Upper lobe of left lung (tissue), 6 donors: ENCODE data around the gene MIGA1. TPM values are rescaled to one million over a fixed set of nuclear protein-coding genes. Genes with fewer than 3 reads are reported as not detected.
"Not testable (repeated sequence)": the region's sequence is repeated elsewhere in the genome, so short reads cannot be mapped to it uniquely, and the experiment has no call there.

Experiments used
- ATAC-seq, 2 donors: fragments of 200-7000 bp; cut with Tn5 transposase; one replicate each; pipeline ENCODE4 v1.9.1; 2022; ENCODE audit warnings: mild to moderate bottlenecking in 2 of 2, moderate library complexity in 2 of 2; ENCODE audit not compliant: low FRiP score in 2 of 2
- DNase-seq, 2 donors: peaks; one replicate each; pipeline ENCODE4 v3.0.0-alpha.2; 2019 to 2020
- H3K27ac ChIP-seq, 4 donors: fragments of 200-600 bp; sonication (generic); one replicate each; pipeline ENCODE4 v1.5.1; 2016 to 2019
- H3K27me3 ChIP-seq, 4 donors: fragments of 200-600 bp; sonication (generic); one replicate each; pipeline ENCODE4 v1.5.1; 2017 to 2019
- H3K36me3 ChIP-seq, 4 donors: fragments of 200-600 bp; sonication (generic); one replicate each; pipeline ENCODE4 v1.5.1; 2016 to 2019
- H3K4me1 ChIP-seq, 4 donors: fragments of 200-600 bp; sonication (generic); one replicate each; pipeline ENCODE4 v1.5.1; 2018 to 2019
- H3K4me3 ChIP-seq, 4 donors: fragments of 200-600 bp; sonication (generic); one replicate each; pipeline ENCODE4 v1.5.1; 2017 to 2019; ENCODE audit warnings: mild to moderate bottlenecking in 2 of 4, moderate library complexity in 1 of 4
- H3K9me3 ChIP-seq, 4 donors: fragments of 200-600 bp; sonication (generic); one replicate each; pipeline ENCODE4 v1.5.1; 2018 to 2019
- EP300 ChIP-seq, 4 donors: sonication (generic); formaldehyde crosslinking; IDR thresholded peaks; one replicate each; pipeline ENCODE4 v1.5.1; 2017; ENCODE audit warnings: antibody characterized with exemption in 4 of 4, control low read depth in 2 of 4
- POLR2A ChIP-seq, 4 donors: fragments of 450-650 bp; IDR thresholded peaks; one replicate each; pipeline ENCODE4 v1.5.1; 2016 to 2017; ENCODE audit warnings: antibody characterized with exemption in 4 of 4, mild to moderate bottlenecking in 2 of 4
- POLR2AphosphoS5 ChIP-seq, 2 donors: sonication (generic); formaldehyde crosslinking; IDR thresholded peaks; one replicate each; pipeline ENCODE4 v1.5.1; 2017; ENCODE audit warnings: antibody characterized with exemption in 2 of 2
- WGBS, 2 donors: methylation state at CpG; one replicate each; pipeline ENCODE4 v1.1.5; 2017 to 2018; 5-methylcytosine and 5-hydroxymethylcytosine counted together
- total RNA-seq, 6 donors: library from RNA; depleted of rRNA in 4 of 6; stranded (reverse); fragments of >200 nt in 4 of 6; gene quantifications; one replicate each; pipeline versions ENCODE4 v1.1.0 to v1.2.1, GENCODE V29; 2016 to 2021
- TF ChIP-seq, protein P1 (sequence below), 6 experiments: fragments of 450-650 bp in 4 of 6; fragments of 200-600 bp in 2 of 6; sonication (generic) in 2 of 6; IDR thresholded peaks; one replicate each; pipeline ENCODE4 v1.5.1; 2016 to 2019; ENCODE audit warnings: antibody characterized with exemption in 6 of 6
- donor health status: DM: no; HTN: no; CAD: no; lungs with moderate emphysema.
- donor health status: DM: no; HTN: yes; CAD: no; lungs with severe emphysema.

The MIGA1 gene
- total RNA-seq, 6 donors from 2014 or later: 7.7 to 19.2 (median 13.5) TPM

DNA sequence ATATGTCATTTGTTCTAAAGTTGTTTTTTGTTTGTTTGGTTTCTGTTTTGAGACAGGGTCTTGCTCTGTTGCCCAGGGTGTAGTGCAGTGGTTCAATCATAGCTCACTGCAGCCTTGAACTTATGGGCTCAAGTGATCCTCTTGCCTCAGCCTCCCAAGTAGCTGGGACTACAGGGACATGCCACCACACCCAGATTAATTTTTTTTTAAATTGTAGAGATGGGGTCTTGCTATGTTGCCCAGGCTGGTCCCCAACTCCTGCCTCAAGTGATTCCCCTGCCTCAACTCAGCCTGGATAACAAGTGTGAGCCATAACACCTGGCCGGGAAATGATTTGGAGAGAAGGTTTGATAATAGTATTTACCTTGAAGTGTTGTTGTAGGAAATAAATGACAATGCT lies 127.2 kb downstream of the MIGA1 start:
- WGBS, 2 donors: 82 to 95% methylated on average over 1 of the region's 1 CpG
- no peak for DNase-seq
- no peaks in the 10 kb centered on the region for H3K27me3 ChIP-seq
- no peaks in the 10 kb centered on the region for H3K4me1 ChIP-seq
- H3K36me3 ChIP-seq: no peaks in the 10 kb centered on the region
- no peak overlapping the region for H3K27ac ChIP-seq
- H3K4me3 ChIP-seq: no peak overlapping the region
- TF ChIP-seq, protein P1, sequence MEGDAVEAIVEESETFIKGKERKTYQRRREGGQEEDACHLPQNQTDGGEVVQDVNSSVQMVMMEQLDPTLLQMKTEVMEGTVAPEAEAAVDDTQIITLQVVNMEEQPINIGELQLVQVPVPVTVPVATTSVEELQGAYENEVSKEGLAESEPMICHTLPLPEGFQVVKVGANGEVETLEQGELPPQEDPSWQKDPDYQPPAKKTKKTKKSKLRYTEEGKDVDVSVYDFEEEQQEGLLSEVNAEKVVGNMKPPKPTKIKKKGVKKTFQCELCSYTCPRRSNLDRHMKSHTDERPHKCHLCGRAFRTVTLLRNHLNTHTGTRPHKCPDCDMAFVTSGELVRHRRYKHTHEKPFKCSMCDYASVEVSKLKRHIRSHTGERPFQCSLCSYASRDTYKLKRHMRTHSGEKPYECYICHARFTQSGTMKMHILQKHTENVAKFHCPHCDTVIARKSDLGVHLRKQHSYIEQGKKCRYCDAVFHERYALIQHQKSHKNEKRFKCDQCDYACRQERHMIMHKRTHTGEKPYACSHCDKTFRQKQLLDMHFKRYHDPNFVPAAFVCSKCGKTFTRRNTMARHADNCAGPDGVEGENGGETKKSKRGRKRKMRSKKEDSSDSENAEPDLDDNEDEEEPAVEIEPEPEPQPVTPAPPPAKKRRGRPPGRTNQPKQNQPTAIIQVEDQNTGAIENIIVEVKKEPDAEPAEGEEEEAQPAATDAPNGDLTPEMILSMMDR (IDR thresholded peaks at IDR 0.05): no peak
- TF ChIP-seq EP300 (IDR thresholded peaks at IDR 0.05) (no peak), POLR2AphosphoS5 (IDR thresholded peaks at IDR 0.05) (no peak), POLR2A (IDR thresholded peaks at IDR 0.05) (no peak)
- H3K9me3 ChIP-seq: no peaks in the 10 kb centered on the region
- no peak for ATAC-seq

DNA sequence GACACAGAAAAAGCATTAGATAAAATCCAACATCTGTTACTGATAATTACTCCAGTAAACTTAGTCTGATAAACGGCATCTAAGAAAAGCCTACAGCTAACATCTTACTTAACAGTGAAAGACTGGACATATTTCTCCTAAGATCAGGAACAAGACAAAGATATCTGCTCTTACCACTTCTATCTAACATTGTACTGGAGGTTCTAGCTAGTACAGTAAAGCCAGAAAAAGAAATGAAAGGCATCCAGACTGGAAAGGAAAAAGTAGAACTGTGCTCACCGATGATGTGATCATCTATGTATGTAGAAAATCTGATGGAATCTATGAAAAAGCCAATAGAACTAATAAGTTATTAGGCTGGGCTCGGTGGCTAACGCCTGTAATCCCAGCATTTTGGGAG lies 130.7 kb downstream of the MIGA1 start:
- no peaks in the 10 kb centered on the region for H3K36me3 ChIP-seq
- H3K4me3 ChIP-seq: no peak overlapping the region
- TF ChIP-seq POLR2AphosphoS5 (IDR thresholded peaks at IDR 0.05): no peak
- H3K4me1 ChIP-seq: no peaks in the 10 kb centered on the region
- H3K27ac ChIP-seq: no peak overlapping the region
- no peaks in the 10 kb centered on the region for H3K9me3 ChIP-seq
- ATAC-seq (no peak), DNase-seq (no peak)
- no peaks in the 10 kb centered on the region for H3K27me3 ChIP-seq
- 86 to 96% methylated on average over 4 of the region's 4 CpGs for WGBS, 2 donors

DNA sequence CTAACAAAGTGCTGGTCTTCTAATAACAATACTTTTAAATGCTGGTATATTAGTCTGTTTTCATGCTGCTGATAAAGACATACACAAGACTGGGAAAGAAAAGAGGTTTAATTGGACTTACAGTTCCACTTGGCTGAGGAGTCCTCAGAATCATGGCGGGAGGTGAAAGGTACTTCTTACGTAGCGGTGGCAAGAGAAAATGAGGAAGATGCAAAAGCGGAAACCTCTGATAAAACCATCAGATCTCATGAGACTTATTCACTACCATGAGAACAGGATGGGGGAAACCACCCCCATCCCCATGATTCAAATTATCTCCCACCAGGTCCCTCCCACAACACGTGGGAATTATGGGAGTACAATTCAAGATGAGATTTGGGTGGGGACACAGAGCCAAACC lies 139.5 kb downstream of the MIGA1 start:
- 94 to 96% methylated on average over 5 of the region's 5 CpGs for WGBS, 2 donors
- not testable (repeated sequence) for H3K9me3 ChIP-seq, H3K4me3 ChIP-seq, ATAC-seq, DNase-seq, H3K27ac ChIP-seq, H3K27me3 ChIP-seq, H3K4me1 ChIP-seq
- H3K36me3 ChIP-seq: peaks cover 0 to 12% (median 0%) of the 10 kb centered on the region in 4 donors

DNA sequence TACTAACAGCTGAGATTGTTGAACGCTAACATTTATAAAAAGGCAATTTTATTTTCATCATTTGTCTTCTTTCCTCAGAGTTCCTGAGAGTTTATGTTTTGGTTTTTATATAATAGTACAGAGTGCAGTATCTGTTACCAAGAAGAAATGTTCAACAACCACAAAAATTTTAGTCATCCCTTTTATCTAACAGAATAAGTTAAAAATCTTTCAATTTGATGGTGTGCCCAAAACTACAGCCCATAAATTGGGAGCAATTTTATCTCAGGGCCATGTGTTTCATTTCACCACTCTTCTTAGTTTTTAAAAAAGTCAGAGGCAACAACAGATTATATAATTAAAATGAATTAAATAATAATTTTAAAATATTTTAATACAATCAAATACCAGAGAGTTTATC lies 146.1 kb downstream of the MIGA1 start:
- H3K4me3 ChIP-seq: no peak overlapping the region
- H3K27me3 ChIP-seq: no peaks in the 10 kb centered on the region
- ATAC-seq (no peak), DNase-seq (no peak)
- H3K9me3 ChIP-seq: no peaks in the 10 kb centered on the region
- peaks cover 0 to 5% (median 0%) of the 10 kb centered on the region in 4 donors for H3K4me1 ChIP-seq
- peaks cover 0 to 14% (median 0%) of the 10 kb centered on the region in 4 donors for H3K36me3 ChIP-seq
- WGBS, 2 donors: 74 to 85% methylated on average over 1 of the region's 1 CpG
- no peak overlapping the region for H3K27ac ChIP-seq
- TF ChIP-seq EP300 (IDR thresholded peaks at IDR 0.05): no peak
- TF ChIP-seq, protein P1 (IDR thresholded peaks at IDR 0.05): no peak
- no peak for TF ChIP-seq POLR2AphosphoS5 (IDR thresholded peaks at IDR 0.05)
- TF ChIP-seq POLR2A (IDR thresholded peaks at IDR 0.05): no peak

DNA sequence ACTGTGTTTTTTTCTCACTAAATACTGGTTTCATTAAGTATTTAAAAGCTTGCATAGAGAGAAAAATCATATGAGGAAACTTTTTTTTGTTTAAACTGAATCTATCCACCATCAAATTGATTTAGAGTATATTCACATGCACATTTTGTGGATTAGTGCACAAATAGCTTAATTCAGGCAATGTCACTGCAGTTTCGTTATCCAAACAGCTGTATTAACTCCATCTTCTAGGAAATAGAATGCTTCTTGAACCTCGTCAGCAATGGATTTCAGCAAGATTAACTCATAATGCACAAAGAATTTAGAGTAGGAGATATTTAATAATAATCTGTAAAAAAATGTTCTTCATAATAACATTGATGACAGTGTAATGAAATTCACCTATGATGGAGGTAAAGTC lies 146.5 kb downstream of the MIGA1 start:
- H3K4me3 ChIP-seq: no peak overlapping the region

More for the DNA sequence above, 146.5 kb downstream of the MIGA1 start:
- no peak for TF ChIP-seq POLR2AphosphoS5 (IDR thresholded peaks at IDR 0.05)
- TF ChIP-seq, protein P1 (IDR thresholded peaks at IDR 0.05): no peak
- Histone ChIP-seq H3K4me1 (peaks cover 0 to 5% (median 0%) of the 10 kb centered on the region in 4 donors), H3K9me3 (no peaks in the 10 kb centered on the region), H3K27me3 (no peaks in the 10 kb centered on the region), H3K27ac (no peak overlapping the region), H3K36me3 (peaks cover 0 to 14% (median 0%) of the 10 kb centered on the region in 4 donors)
- ATAC-seq (no peak), DNase-seq (no peak)
- WGBS, 2 donors: 66 to 70% methylated on average over 2 of the region's 2 CpGs
